A172 (cell line): ENCODE measurements around the gene BST2. TPM values are rescaled to one million over a fixed set of nuclear protein-coding genes. Genes with fewer than 3 reads are reported as not detected.
"Not testable (repeated sequence)": the region's sequence is repeated elsewhere in the genome, so short reads cannot be mapped to it uniquely, and the experiment has no call there.

ENCODE experiments used
- DNase-seq: peaks from one replicate; pipeline ENCODE4 v3.0.0-alpha.2; 2015; ENCODE audit warnings: low spot score
- total RNA-seq: library from RNA; depleted of rRNA; stranded (reverse); fragments of >200 nt; shearing (Covaris generic); gene quantifications from 2 replicates; pipeline ENCODE4 v1.2.3, GENCODE V29; 2014

BST2 gene
- total RNA-seq, 1 experiment from 2014 or later = 0.29 TPM

DNA sequence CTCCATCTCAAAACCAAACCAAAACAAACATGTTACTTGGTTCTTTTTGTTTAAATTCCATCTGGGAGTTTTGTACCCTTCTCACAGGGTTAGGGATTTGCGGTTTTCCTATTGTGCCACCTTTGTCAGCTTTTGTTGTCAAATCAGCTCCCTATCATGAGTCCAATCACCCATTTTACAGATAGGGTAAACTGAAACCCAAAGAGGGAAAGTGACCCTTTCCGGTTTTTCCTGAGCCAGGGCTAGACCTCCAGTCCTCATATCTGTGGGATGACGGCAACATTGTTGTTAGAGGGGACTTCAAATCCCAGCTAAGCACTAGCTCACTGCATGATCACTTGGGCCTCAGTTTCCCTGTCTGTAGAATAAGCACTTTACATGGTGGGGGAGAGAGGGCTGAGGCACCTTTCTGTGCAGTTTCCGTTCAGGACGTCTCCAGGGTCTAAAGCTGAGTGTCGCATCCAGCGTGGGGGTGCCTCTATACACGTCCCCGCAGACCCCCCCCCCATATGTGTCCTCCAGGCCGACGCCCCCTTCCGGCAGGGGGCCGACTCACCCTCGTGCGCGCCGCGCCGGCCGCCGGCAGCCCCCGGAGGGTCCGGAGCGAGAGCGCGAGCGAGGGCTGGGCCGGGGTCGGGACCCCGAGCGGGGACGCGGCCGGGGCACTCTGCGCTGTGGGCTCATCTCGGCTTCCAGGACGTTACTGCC is 15.3 kb downstream of the BST2 start:
- no peak for DNase-seq

- DNase-seq = no peak
Observed at GRCh38 chr19:17389288-17389687, 16.1 kb downstream of the BST2 start.

GRCh38 chr19:17385878-17386611 is 19.4 kb downstream of the BST2 start:
- DNase-seq = peak; percentile 43

DNA sequence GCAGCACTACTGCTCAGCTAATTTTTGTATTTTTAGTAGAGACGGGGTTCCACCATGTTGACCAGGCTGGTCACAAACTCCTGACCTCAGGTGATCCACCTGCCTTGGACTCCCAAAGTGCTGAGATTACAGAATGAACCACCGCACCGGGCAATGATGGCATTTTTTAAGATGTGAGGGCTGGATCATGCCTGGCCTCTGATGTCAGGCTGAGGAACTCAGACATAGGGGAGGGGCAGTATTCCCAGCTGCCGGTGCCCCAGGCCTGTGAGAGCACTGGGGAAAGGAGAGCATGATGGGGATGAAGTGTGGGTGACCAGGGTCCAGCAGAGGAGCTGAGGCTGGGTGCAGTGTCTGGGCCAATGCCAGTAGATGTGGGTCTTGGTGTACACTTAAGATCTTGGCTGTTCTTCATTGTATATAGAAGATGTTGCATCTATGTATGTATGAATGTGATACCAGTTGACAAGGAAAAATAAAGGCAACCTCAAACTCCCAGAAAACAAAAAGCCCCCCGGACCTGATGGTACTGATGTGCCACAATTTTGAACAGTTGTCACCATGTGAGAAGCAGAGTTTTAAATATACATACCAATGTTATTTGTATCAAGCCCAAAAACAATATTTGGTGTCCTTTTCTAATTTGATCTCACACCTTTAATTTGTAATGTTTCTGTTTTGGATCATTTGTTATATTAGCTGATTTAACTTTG is 24.8 kb downstream of the BST2 start:
- DNase-seq = no peak

- DNase-seq = no peak
Observed at GRCh38 chr19:17379221-17379631, 26.2 kb downstream of the BST2 start.

- no peak for DNase-seq
Observed at GRCh38 chr19:17378271-17378670, 27.2 kb downstream of the BST2 start.

- no peak for DNase-seq
Observed at GRCh38 chr19:17376935-17377600, 28.4 kb downstream of the BST2 start, which contains the start of gene PLVAP. PLVAP (minus strand) TSS chr19:17377342; CDS start chr19:17377288, 54 bp downstream.

DNA sequence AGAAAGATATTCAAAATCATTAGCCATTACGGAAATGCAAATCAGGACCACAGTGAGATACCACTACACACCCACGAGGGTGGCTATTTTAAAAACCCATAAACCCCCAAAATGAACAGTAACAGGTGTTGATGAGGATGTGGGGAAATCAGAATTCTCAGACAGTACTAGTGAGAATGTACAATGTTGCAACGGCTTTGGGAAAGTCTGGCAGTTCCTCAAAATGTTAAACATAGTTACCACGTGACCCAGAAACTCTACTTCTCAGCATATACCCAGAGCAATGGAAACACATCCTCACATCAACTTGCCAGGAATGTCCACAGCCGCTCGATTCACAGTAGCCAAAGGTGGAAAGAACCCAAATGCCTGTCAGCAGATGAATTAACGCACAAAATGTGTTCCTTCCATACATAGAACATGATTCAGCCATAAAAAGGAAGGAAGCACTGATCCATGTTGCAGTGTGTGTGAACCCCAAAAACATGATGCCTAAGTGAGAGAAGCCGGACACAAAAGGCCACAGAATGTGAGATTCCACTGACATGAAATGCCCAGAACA is 35.3 kb downstream of the BST2 start:
- DNase-seq = peak; percentile 37

GRCh38 chr19:17365361-17365760 is 40.1 kb downstream of the BST2 start:
- no peak for DNase-seq

DNA sequence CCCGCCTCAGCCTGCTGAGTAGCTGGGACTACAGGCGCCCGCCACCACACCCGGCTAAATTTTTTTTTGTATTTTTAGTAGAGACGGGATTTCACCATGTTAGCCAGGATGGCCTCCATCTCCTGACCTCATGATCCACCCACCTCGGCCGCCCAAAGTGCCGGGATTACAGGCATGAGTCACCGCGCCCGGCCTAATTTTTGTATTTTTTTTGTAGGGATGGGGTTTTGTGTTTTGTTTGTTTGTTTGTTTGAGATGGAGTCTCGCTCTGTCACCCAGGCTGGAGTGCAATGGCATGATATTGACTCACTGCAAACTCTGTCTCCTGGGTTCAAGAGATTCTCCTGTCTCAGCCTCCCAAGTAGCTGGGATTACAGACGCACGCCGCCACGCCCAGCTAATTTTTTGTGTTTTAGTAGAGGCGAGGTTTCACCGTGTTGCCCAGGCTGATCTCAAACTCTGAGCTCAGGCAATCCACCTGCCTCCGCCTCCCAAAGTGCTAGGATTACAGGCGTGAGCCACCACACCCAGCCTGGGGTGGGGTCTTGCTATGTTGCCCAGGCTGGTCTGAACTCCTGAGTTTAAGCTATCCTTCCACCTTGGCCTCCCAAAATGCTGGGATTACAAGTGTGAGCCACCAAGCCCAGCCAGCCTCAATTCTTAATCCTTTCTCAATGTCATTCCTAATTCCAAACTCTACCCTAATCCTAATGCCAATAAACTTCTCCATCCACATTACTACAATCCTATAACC is 41.4 kb downstream of the BST2 start:
- not testable (repeated sequence) for DNase-seq

DNA sequence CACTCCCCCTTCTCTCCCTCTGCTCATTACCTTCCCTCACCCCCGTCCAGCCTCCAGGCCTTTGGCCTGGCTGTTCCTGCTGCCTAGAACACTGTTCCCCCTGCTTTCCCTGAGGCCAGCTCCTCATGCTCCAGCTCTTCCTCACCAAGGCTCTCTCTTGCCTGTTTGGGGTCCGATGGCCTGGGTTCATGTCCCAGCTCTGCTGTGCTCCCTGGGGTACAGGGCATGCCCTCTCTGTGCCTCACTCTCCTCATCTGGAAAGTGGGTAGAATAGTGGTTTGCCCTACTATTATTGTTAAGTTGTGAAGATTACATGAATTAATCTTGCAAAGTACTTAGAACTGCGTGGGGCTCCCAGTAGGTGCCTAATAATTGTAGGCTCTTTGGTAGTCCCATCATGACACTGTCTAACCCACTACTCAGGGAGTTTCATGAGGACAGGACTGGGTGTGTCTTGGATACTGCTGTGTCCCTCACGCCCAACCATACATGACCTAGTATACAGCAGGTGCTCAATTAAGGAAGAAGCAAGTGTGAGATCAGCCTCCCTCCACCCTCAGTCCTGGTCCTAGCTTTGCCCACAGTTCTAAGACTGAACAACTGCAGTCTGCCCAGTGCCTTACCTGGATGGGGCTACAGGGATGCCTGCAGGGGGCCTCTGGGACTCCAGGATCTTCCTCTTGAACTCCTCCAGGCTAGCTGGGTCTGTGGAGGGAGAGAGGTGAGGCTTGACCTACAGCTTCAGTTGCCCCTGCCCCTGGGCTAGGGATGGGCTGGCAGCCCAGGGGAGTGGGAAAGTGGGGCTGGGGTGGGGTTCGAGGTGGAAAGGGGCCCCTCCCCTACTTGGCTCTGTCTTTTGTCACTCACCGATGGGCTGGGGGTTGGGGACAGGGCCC is 45.3 kb downstream of the BST2 start:
- no peak for DNase-seq

- DNase-seq = peak; percentile 81
Observed at GRCh38 chr19:17358395-17358794, 47.0 kb downstream of the BST2 start.

GRCh38 chr19:17357724-17358123 is 47.7 kb downstream of the BST2 start:
- no peak for DNase-seq

- no peak for DNase-seq
Observed at GRCh38 chr19:17357078-17357666, 48.3 kb downstream of the BST2 start.

DNA sequence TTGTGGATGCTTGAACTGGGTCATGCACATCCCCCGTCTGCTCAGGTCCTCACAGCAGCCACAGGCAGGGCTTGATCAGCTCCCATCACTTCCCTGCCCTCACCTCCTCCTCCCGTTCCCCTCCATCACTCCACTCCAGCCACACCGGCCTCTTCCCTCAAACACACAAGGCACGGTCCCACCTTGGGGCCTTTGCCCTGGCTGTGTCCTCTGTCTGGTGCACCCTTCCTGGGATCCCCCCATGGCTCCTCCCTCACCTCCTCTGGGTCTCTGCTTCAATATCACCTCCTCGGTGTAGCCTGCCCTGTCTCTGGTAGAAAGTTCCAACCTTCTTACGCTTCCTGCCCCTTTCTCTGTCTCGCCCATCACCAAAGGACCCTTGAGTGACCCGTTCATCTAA is 52.0 kb downstream of the BST2 start:
- no peak for DNase-seq
